ENCODE measurements around the gene ANKRD55. TPM values are rescaled to one million over a fixed set of nuclear protein-coding genes. Genes with fewer than 3 reads are reported as not detected.

The ANKRD55 gene
- total and polyA plus RNA-seq, 2 donors from 2014 or later = 0.26 to 1.2 TPM

DNA sequence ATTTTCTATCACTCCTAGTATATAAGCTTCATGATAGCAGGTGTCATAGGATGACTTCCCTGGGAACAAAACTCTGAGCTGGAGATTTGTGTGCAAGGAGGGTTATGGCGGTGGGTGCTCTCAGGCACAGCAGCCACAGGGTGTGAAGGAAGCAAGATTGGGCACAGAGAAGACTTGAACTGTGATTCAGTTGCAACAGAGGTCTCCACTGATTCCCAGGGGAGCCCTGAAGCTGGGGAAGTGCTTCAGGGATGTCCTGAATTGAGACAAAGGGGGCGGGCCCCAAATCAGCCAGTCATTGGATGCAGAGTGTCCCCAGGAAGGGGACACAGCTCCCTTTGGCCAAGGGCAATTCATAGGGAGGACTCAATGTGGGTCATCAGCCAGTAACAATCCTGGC lies 44.4 kb upstream of the ANKRD55 start:
- Histone ChIP-seq H3K4me1 (ENCODE audit: control insufficient read depth in 2 of 3, insufficient read depth in 2 of 3, low read depth in 1 of 3, low read length in 3 of 3) (peaks cover 2 to 13% (median 7%) of the 10 kb centered on the region in 3 donors), H3K27me3 (ENCODE audit: control insufficient read depth, insufficient read depth, low read length) (no peaks in the 10 kb centered on the region), H3K4me3 (ENCODE audit: low read length in 3 of 3) (no peak overlapping the region), H3K27ac (ENCODE audit: low read depth in 2 of 2, low read length in 2 of 2) (no peak overlapping the region), H3K9me3 (ENCODE audit: control insufficient read depth in 2 of 3, insufficient read depth in 1 of 3, low read length in 3 of 3) (no peaks in the 10 kb centered on the region), H3K9ac (ENCODE audit: low read length in 3 of 3) (no peak overlapping the region), H3K36me3 (ENCODE audit: control insufficient read depth in 2 of 3, insufficient read depth in 3 of 3, low read length in 3 of 3) (no peaks in the 10 kb centered on the region)
- no peak for FAIRE-seq
- TF ChIP-seq, protein P1, sequence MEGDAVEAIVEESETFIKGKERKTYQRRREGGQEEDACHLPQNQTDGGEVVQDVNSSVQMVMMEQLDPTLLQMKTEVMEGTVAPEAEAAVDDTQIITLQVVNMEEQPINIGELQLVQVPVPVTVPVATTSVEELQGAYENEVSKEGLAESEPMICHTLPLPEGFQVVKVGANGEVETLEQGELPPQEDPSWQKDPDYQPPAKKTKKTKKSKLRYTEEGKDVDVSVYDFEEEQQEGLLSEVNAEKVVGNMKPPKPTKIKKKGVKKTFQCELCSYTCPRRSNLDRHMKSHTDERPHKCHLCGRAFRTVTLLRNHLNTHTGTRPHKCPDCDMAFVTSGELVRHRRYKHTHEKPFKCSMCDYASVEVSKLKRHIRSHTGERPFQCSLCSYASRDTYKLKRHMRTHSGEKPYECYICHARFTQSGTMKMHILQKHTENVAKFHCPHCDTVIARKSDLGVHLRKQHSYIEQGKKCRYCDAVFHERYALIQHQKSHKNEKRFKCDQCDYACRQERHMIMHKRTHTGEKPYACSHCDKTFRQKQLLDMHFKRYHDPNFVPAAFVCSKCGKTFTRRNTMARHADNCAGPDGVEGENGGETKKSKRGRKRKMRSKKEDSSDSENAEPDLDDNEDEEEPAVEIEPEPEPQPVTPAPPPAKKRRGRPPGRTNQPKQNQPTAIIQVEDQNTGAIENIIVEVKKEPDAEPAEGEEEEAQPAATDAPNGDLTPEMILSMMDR (IDR thresholded peaks at IDR 0.05; ENCODE audit: borderline replicate concordance, extremely low read depth, insufficient read depth) = no peak
- intact Hi-C loops (cut with DNase I) = no loop called here
- DNase-seq = no peak

GRCh38 chr5:56273376-56273955 lies 40.3 kb upstream of the ANKRD55 start:
- Histone ChIP-seq H3K9ac (ENCODE audit: low read length in 3 of 3) (no peak overlapping the region), H3K4me1 (ENCODE audit: control insufficient read depth in 2 of 3, insufficient read depth in 2 of 3, low read depth in 1 of 3, low read length in 3 of 3) (peaks cover 2 to 10% (median 6%) of the 10 kb centered on the region in 3 donors), H3K27ac (ENCODE audit: low read depth in 2 of 2, low read length in 2 of 2) (no peak overlapping the region), H3K9me3 (ENCODE audit: control insufficient read depth in 2 of 3, insufficient read depth in 1 of 3, low read length in 3 of 3) (no peaks in the 10 kb centered on the region), H3K27me3 (ENCODE audit: control insufficient read depth, insufficient read depth, low read length) (no peaks in the 10 kb centered on the region), H3K4me3 (ENCODE audit: low read length in 3 of 3) (no peak overlapping the region), H3K36me3 (ENCODE audit: control insufficient read depth in 2 of 3, insufficient read depth in 3 of 3, low read length in 3 of 3) (no peaks in the 10 kb centered on the region)
- TF ChIP-seq, protein P1 (IDR thresholded peaks at IDR 0.05; ENCODE audit: borderline replicate concordance, extremely low read depth, insufficient read depth) = no peak
- no peak for DNase-seq
- FAIRE-seq = no peak
- intact Hi-C loops (cut with DNase I) = loop anchor here (5.0 kb wide), 1 partner anchor 564 kb away; no protein-coding TSS in a partner anchor

- FAIRE-seq (no peak), DNase-seq (no peak)
- Histone ChIP-seq H3K9ac (ENCODE audit: low read length in 3 of 3) (no peak overlapping the region), H3K27ac (ENCODE audit: low read depth in 2 of 2, low read length in 2 of 2) (no peak overlapping the region), H3K9me3 (ENCODE audit: control insufficient read depth in 2 of 3, insufficient read depth in 1 of 3, low read length in 3 of 3) (no peaks in the 10 kb centered on the region), H3K36me3 (ENCODE audit: control insufficient read depth in 2 of 3, insufficient read depth in 3 of 3, low read length in 3 of 3) (no peaks in the 10 kb centered on the region), H3K4me3 (ENCODE audit: low read length in 3 of 3) (no peak overlapping the region), H3K4me1 (ENCODE audit: control insufficient read depth in 2 of 3, insufficient read depth in 2 of 3, low read depth in 1 of 3, low read length in 3 of 3) (peaks cover 0 to 6% (median 5%) of the 10 kb centered on the region in 3 donors), H3K27me3 (ENCODE audit: control insufficient read depth, insufficient read depth, low read length) (no peaks in the 10 kb centered on the region)
- TF ChIP-seq, protein P1 (IDR thresholded peaks at IDR 0.05; ENCODE audit: borderline replicate concordance, extremely low read depth, insufficient read depth) = no peak
- intact Hi-C loops (cut with DNase I) = loop anchor here (5.0 kb wide), 1 partner anchor 565 kb away; no protein-coding TSS in a partner anchor
Measured at GRCh38 chr5:56272765-56273164, 39.6 kb upstream of the ANKRD55 start.

All from kidney (tissue), 14 donors.